Caco-2 (cell line): ENCODE data around the gene TOMM34. TPM values are rescaled to one million over a fixed set of nuclear protein-coding genes. Genes with fewer than 3 reads are reported as not detected.

Experiments
- BruUV-seq: library from RNA; stranded (reverse); fragments of 400-500 nt; replicated peaks from 2 replicates; lab custom pipeline; 2021; lab: Mats Ljungman, UMichigan
- CTCF ChIA-PET: fragments of 300-600 bp; sonication (Branson Sonifier 250); formaldehyde crosslinking; loops from one replicate; lab custom pipeline; 2022; ENCODE audit warnings: antibody characterized with exemption; lab: Charles Lee
- POLR2A ChIA-PET: fragments of 300-600 bp; sonication (Branson Sonifier 250); formaldehyde crosslinking; loops from one replicate; lab custom pipeline; 2022; ENCODE audit warnings: antibody characterized with exemption; lab: Charles Lee
- DNase-seq, 2 experiments: peaks; one replicate each; pipeline versions ENCODE4 v3.0.0 to v3.0.0-alpha.2; 2020 to 2022
- H3K27me3 ChIP-seq: replicated peaks from 2 replicates; pipeline ENCODE4 v1.6.0; 2011; ENCODE audit warnings: low read length; ENCODE audit not compliant: control insufficient read depth, insufficient read depth
- H3K36me3 ChIP-seq: 2 replicates; pipeline ENCODE4 v1.5.1; 2011; ENCODE audit warnings: low read length; ENCODE audit not compliant: control insufficient read depth, insufficient read depth
- H3K4me1 ChIP-seq: fragments of 250-450 bp; sonication (Bioruptor Pico); 2 replicates; pipeline ENCODE4 v1.5.1; 2020; ENCODE audit warnings: mild to moderate bottlenecking
- H3K4me3 ChIP-seq: 2 replicates; pipeline ENCODE4 v1.5.1; 2011; ENCODE audit warnings: low read depth, mild to moderate bottlenecking, control low read depth, low read length
- H3K9me3 ChIP-seq: fragments of 250-450 bp; sonication (Bioruptor Pico); 2 replicates; pipeline ENCODE4 v1.5.1; 2020; ENCODE audit warnings: mild to moderate bottlenecking, moderate library complexity
- H3K27ac Mint-ChIP-seq: one replicate; pipeline ENCODE4 v1.8.0; 2022; ENCODE audit warnings: mixed read lengths; ENCODE audit not compliant: unreplicated experiment
- H3K27me3 Mint-ChIP-seq: one replicate; pipeline ENCODE4 v1.8.0; 2022; ENCODE audit warnings: mixed read lengths; ENCODE audit not compliant: insufficient read depth, unreplicated experiment
- H3K36me3 Mint-ChIP-seq: one replicate; pipeline ENCODE4 v1.8.0; 2022; ENCODE audit warnings: mild to moderate bottlenecking, mixed read lengths; ENCODE audit not compliant: insufficient read depth, unreplicated experiment
- H3K4me1 Mint-ChIP-seq: one replicate; pipeline ENCODE4 v1.8.0; 2022; ENCODE audit warnings: low read depth, mixed read lengths; ENCODE audit not compliant: unreplicated experiment
- H3K4me3 Mint-ChIP-seq: one replicate; pipeline ENCODE4 v1.8.0; 2022; ENCODE audit warnings: mild to moderate bottlenecking, moderate library complexity, mixed read lengths; ENCODE audit not compliant: unreplicated experiment
- H3K9me3 Mint-ChIP-seq: one replicate; pipeline ENCODE4 v1.8.0; 2022; ENCODE audit warnings: mixed read lengths; ENCODE audit not compliant: unreplicated experiment
- CTCF ChIP-seq, 2 experiments: fragments of 200-600 bp in 1 of 2; IDR thresholded peaks; 1 replicate in 1 of 2; 2 replicates in 1 of 2; pipeline versions ENCODE4 v1.5.1 to v1.8.0; 2011 to 2022; ENCODE audit warnings: antibody characterized with exemption in 1 of 2, control low read depth in 1 of 2, inconsistent platforms in 1 of 2, low read depth in 1 of 2, low read length in 1 of 2, mild to moderate bottlenecking in 1 of 2, moderate library complexity in 1 of 2; ENCODE audit not compliant: insufficient read depth in 1 of 2, severe bottlenecking in 1 of 2, unreplicated experiment in 1 of 2
- intact Hi-C: fragments of 100-400 bp; cut with micrococcal nuclease; formaldehyde crosslinking; loops from one replicate; pipeline ENCODE4 v1.10.0; 2022; ENCODE audit not compliant: unreplicated experiment
- total RNA-seq: library from RNA; stranded (reverse); gene quantifications from 2 replicates; pipeline ENCODE4 v1.2.3, GENCODE V29; 2022

Gene TOMM34
- total RNA-seq, 1 experiment from 2014 or later, result 139 TPM

GRCh38 chr20:44958276-44958675, 1.9 kb downstream of the TOMM34 start:
- no peak for TF ChIP-seq CTCF (IDR thresholded peaks at IDR 0.05; ENCODE audit: insufficient read depth in 1 of 2, low read depth in 1 of 2, low read length in 1 of 2, severe bottlenecking in 1 of 2, unreplicated experiment in 1 of 2)
- Mint-ChIP-seq H3K27me3 (no peaks in the 10 kb centered on the region), H3K36me3 (peaks cover 66% of the 10 kb centered on the region), H3K27ac (peak overlapping the region; percentile 75), H3K9me3 (no peaks in the 10 kb centered on the region), H3K4me1 (peaks cover 67% of the 10 kb centered on the region), H3K4me3 (peak overlapping the region; percentile 86)
- ChIA-PET POLR2A (interaction anchor here (1.2 kb wide), 1 partner anchor 49 kb away, joined by 4 read pairs; the partner anchor contains the start of gene PABPC1L), CTCF (interaction anchor here (0.6 to 2.7 kb wide), 2 partner anchors 16 to 1013 kb away, joined by 4 to 10 read pairs; no protein-coding TSS in a partner anchor)
- Histone ChIP-seq H3K9me3 (no peaks in the 10 kb centered on the region), H3K27me3 (no peaks in the 10 kb centered on the region), H3K36me3 (peaks cover 19% of the 10 kb centered on the region), H3K4me3 (0 out of 2 replicates have a peak overlapping the region, but pooled peaks have one; percentile 1), H3K4me1 (peaks cover 74% of the 10 kb centered on the region)
- DNase-seq, result no peak
- intact Hi-C loops, result loop anchor here (5.0 kb wide), 1 partner anchor 746 kb away; the partner anchor contains the start of gene OSER1
- no TSS peak for BruUV-seq

- CTCF ChIA-PET, result interaction anchor here (0.6 to 1.5 kb wide), 8 partner anchors 10 to 405 kb away, joined by 3 to 9 read pairs (median 3); no protein-coding TSS in a partner anchor
- peaks cover 85% of the 10 kb centered on the region for H3K36me3 Mint-ChIP-seq
These were observed 3.8 kb downstream of the TOMM34 start for GRCh38 chr20:44956410-44956809.

GRCh38 chr20:44955270-44955669, 4.9 kb downstream of the TOMM34 start:
- no peak overlapping the region for H3K27ac Mint-ChIP-seq
- Histone ChIP-seq H3K36me3 (peaks cover 25% of the 10 kb centered on the region), H3K4me3 (no peak overlapping the region), H3K27me3 (no peaks in the 10 kb centered on the region), H3K9me3 (no peaks in the 10 kb centered on the region), H3K4me1 (peaks cover 53% of the 10 kb centered on the region)
- H3K9me3 Mint-ChIP-seq, result no peaks in the 10 kb centered on the region
- H3K36me3 Mint-ChIP-seq, result peaks cover 96% of the 10 kb centered on the region
- no peak for DNase-seq
- no peaks in the 10 kb centered on the region for H3K27me3 Mint-ChIP-seq
- TF ChIP-seq CTCF (IDR thresholded peaks at IDR 0.05; ENCODE audit: insufficient read depth in 1 of 2, low read depth in 1 of 2, low read length in 1 of 2, severe bottlenecking in 1 of 2, unreplicated experiment in 1 of 2), result no peak
- ChIA-PET POLR2A (no interaction called here), CTCF (interaction anchor here (1.0 kb wide), 1 partner anchor 12 kb away, joined by 3 read pairs; no protein-coding TSS in a partner anchor)
- peaks cover 52% of the 10 kb centered on the region for H3K4me1 Mint-ChIP-seq
- H3K4me3 Mint-ChIP-seq, result no peak overlapping the region
- BruUV-seq, result no TSS peak
- intact Hi-C loops, result loop anchor here (5.0 kb wide), 1 partner anchor 743 kb away; the partner anchor contains the start of gene OSER1

More at GRCh38 chr20:44956410-44956809, 3.8 kb downstream of the TOMM34 start:
- BruUV-seq, result no TSS peak
- Histone ChIP-seq H3K9me3 (no peaks in the 10 kb centered on the region), H3K27me3 (no peaks in the 10 kb centered on the region), H3K4me3 (no peak overlapping the region), H3K4me1 (peaks cover 63% of the 10 kb centered on the region), H3K36me3 (peaks cover 22% of the 10 kb centered on the region)
- Mint-ChIP-seq H3K27ac (peak overlapping the region; percentile 82), H3K4me1 (peaks cover 63% of the 10 kb centered on the region), H3K9me3 (no peaks in the 10 kb centered on the region), H3K27me3 (no peaks in the 10 kb centered on the region), H3K4me3 (peak overlapping the region; percentile 86)
- no peak for TF ChIP-seq CTCF (IDR thresholded peaks at IDR 0.05; ENCODE audit: insufficient read depth in 1 of 2, low read depth in 1 of 2, low read length in 1 of 2, severe bottlenecking in 1 of 2, unreplicated experiment in 1 of 2)
- peak; percentile 89 to 92 for DNase-seq
- intact Hi-C loops, result loop anchor here (1.0 to 5.0 kb wide), 3 partner anchors 14 to 744 kb away; partner anchors contain the start of gene OSER1
- POLR2A ChIA-PET, result interaction anchor here (0.8 to 1.2 kb wide), 6 partner anchors 8 to 71 kb away, joined by 3 to 7 read pairs (median 4); partner anchors contain the start of genes STK4 and YWHAB
